Heart right ventricle (tissue), 16 donors: ENCODE measurements around the gene MROH7. TPM values are rescaled to one million over a fixed set of nuclear protein-coding genes. Genes with fewer than 3 reads are reported as not detected.

Experiments
- ATAC-seq, 8 donors: fragments of 200-7000 bp; cut with Tn5 transposase; one replicate each; pipeline ENCODE4 v1.9.1; 2020; ENCODE audit warnings: mild to moderate bottlenecking in 8 of 8, moderate library complexity in 8 of 8, moderate number of reproducible peaks in 1 of 8
- DNase-seq, 2 donors: peaks; one replicate each; pipeline ENCODE4 v3.0.0-alpha.2; 2020
- H3K27ac ChIP-seq, 10 donors: fragments of 200-600 bp; sonication (generic) in 2 of 10; one replicate each; pipeline versions ENCODE4 v1.5.0 to v1.8.0; 2020 to 2022; ENCODE audit warnings: mild to moderate bottlenecking in 3 of 10
- H3K27me3 ChIP-seq, 7 donors: fragments of 200-600 bp; one replicate each; pipeline ENCODE4 v1.8.0; 2021 to 2022; ENCODE audit warnings: mild to moderate bottlenecking in 2 of 7
- H3K36me3 ChIP-seq, 9 donors: fragments of 200-600 bp; sonication (generic) in 1 of 9; one replicate each; pipeline versions ENCODE4 v1.5.0 to v1.8.0; 2020 to 2022; ENCODE audit warnings: mild to moderate bottlenecking in 2 of 9
- H3K4me1 ChIP-seq, 9 donors: fragments of 200-600 bp; sonication (generic) in 1 of 9; one replicate each; pipeline versions ENCODE4 v1.5.0 to v1.8.0; 2020 to 2022; ENCODE audit warnings: mild to moderate bottlenecking in 4 of 9
- H3K4me3 ChIP-seq, 10 donors: fragments of 200-600 bp; sonication (generic) in 2 of 10; one replicate each; pipeline versions ENCODE4 v1.5.0 to v1.8.0; 2020 to 2022; ENCODE audit warnings: mild to moderate bottlenecking in 7 of 10, moderate library complexity in 2 of 10
- H3K9me3 ChIP-seq, 11 donors: fragments of 200-600 bp in 10 of 11; sonication (generic) in 2 of 11; one replicate each; pipeline versions ENCODE4 v1.5.0 to v1.8.0; 2013 to 2022; ENCODE audit warnings: mild to moderate bottlenecking in 2 of 11, control low read depth in 1 of 11, moderate library complexity in 1 of 11
- CTCF ChIP-seq, 9 donors: fragments of 200-600 bp; sonication (generic) in 2 of 9; IDR thresholded peaks; one replicate each; pipeline versions ENCODE4 v1.5.0 to v1.8.0; 2021 to 2022; ENCODE audit warnings: antibody characterized with exemption in 9 of 9, mild to moderate bottlenecking in 5 of 9, moderate library complexity in 1 of 9
- WGBS, 2 donors: extraction: QIAGEN DNeasy Blood & Tissue Kit; methylation state at CpG; one replicate each; pipeline ENCODE4 v1.1.7; 2013; ENCODE audit warnings: inconsistent platforms in 1 of 2; 5-methylcytosine and 5-hydroxymethylcytosine counted together
- intact Hi-C, 10 donors: fragments of 100-400 bp; cut with DNase I; formaldehyde crosslinking; loops; one replicate each; pipeline versions ENCODE4 v1.11.1 to v1.14.2; 2022
- polyA plus RNA-seq, 2 donors: library from polyadenylated mRNA; stranded (reverse); fragments of 200-250 nt; gene quantifications; one replicate each; pipeline ENCODE4 v1.2.3, GENCODE V29; 2013
- total RNA-seq, 10 donors: library from RNA; stranded (reverse); fragmentation: NEBNext Ultra II Directional in 3 of 10; extraction: Animal tissue kit (Norgen Biotek cat#: 25700) in 3 of 10; gene quantifications; one replicate each; pipeline versions ENCODE4 v1.2.1 to v1.2.4, GENCODE V29; 2021 to 2023
- donor health status: Arrhythmogenic right ventricular cardiomyopathy.
- donor health status: ischemic (EF 13 %, LVEDD 7.1; RV severe dilation, severe dysfunction).
- donor health status: healthy with polysubstance abuse.
- donor health status: DM: no; HTN: yes; CAD: no.
- donor health status: DM: no; HTN: no; CAD: no.
- donor health status: ischemic (EF 25% LVEDD 6.9; RV normal size, moderate dysfunction).
- donor health status: ischemic (EF 25% LVEDD 5.7; RV mildly dilated, moderate dysfunction).
- donor health status: healthy.
- donor health status: DM: yes; HTN: yes; CAD: no.
- donor health status: Ischemic cardiomyopathy.
- donor health status: ischemic (EF 35%, LVEDD 5.7; RV mildly dilated, moderate dysfunction).
- donor health status: nonischemic (EF 11% LVEDD 7.7; RV severe dilation, severe dysfunction).
- donor health status: DM: yes; HTN: yes; CAD: no.
- donor health status: PGD.
- donor health status: ischemic (EF 29% LVEDD 5.4; RV normal size, mild dysfunction).
- donor health status: nonischemic (EF 23%, LVEDD 6.1; RV moderate dilation, normal function).

The MROH7 gene
- total and polyA plus RNA-seq, 12 donors, result 2.1 to 25.8 (median 12.8) TPM

- ATAC-seq, result no peak
- Histone ChIP-seq H3K36me3 (peaks cover 0 to 39% (median 0%) of the 10 kb centered on the region in 9 donors), H3K4me1 (no peaks in the 10 kb centered on the region), H3K9me3 (no peaks in the 10 kb centered on the region), H3K4me3 (no peak overlapping the region), H3K27ac (no peak overlapping the region), H3K27me3 (no peaks in the 10 kb centered on the region)
- WGBS, 2 donors, result 55 to 60% methylated on average over 8 of the region's 8 CpGs
- DNase-seq, result no peak
- no peak for TF ChIP-seq CTCF (IDR thresholded peaks at IDR 0.05)
- intact Hi-C loops, result no loop called here
Observed at GRCh38 chr1:54698346-54698745, 56.8 kb downstream of the MROH7 start.

- Histone ChIP-seq H3K4me3 (no peak overlapping the region), H3K36me3 (peaks cover 0 to 37% (median 0%) of the 10 kb centered on the region in 9 donors), H3K9me3 (no peaks in the 10 kb centered on the region), H3K27ac (no peak overlapping the region), H3K27me3 (no peaks in the 10 kb centered on the region), H3K4me1 (no peaks in the 10 kb centered on the region)
- TF ChIP-seq CTCF (IDR thresholded peaks at IDR 0.05), result no peak
- WGBS, 2 donors, result 84 to 87% methylated on average over 11 of the region's 11 CpGs
- ATAC-seq (no peak), DNase-seq (no peak)
- intact Hi-C loops, result no loop called here
Observed at GRCh38 chr1:54699936-54700525, 58.4 kb downstream of the MROH7 start.

- no peaks in the 10 kb centered on the region for H3K4me1 ChIP-seq
- peaks cover 0 to 29% (median 0%) of the 10 kb centered on the region in 9 donors for H3K36me3 ChIP-seq
- 93 to 96% methylated on average over 9 of the region's 9 CpGs for WGBS, 2 donors
- no peak overlapping the region for H3K4me3 ChIP-seq
- no peak overlapping the region for H3K27ac ChIP-seq
- TF ChIP-seq CTCF (IDR thresholded peaks at IDR 0.05), result no peak
- intact Hi-C loops, result no loop called here
- no peaks in the 10 kb centered on the region for H3K27me3 ChIP-seq
- H3K9me3 ChIP-seq, result no peaks in the 10 kb centered on the region
- DNase-seq (no peak), ATAC-seq (no peak)
Observed at GRCh38 chr1:54701066-54701465, 59.5 kb downstream of the MROH7 start.

- no peaks in the 10 kb centered on the region for H3K27me3 ChIP-seq
- no peak for ATAC-seq
- TF ChIP-seq CTCF (IDR thresholded peaks at IDR 0.05), result no peak
- H3K4me1 ChIP-seq, result no peaks in the 10 kb centered on the region
- H3K9me3 ChIP-seq, result no peaks in the 10 kb centered on the region
- no peak overlapping the region for H3K4me3 ChIP-seq
- no peak for DNase-seq
- no peak overlapping the region for H3K27ac ChIP-seq
- intact Hi-C loops, result no loop called here
- H3K36me3 ChIP-seq, result peaks cover 0 to 30% (median 0%) of the 10 kb centered on the region in 9 donors
- WGBS, 2 donors, result 81 to 85% methylated on average over 11 of the region's 11 CpGs
Observed at GRCh38 chr1:54701996-54702395, 60.4 kb downstream of the MROH7 start.
